NCI-H526 (cell line): ENCODE measurements around the gene TRAF2.
A peak's percentile ranks its signal among the peaks of the same experiment; 100 is the strongest.

Experiments used
- DNase-seq, 2 experiments: peaks; one replicate each; lab custom pipeline; 2025; lab: John Stamatoyannopoulos, UW

The TRAF2 gene

DNA sequence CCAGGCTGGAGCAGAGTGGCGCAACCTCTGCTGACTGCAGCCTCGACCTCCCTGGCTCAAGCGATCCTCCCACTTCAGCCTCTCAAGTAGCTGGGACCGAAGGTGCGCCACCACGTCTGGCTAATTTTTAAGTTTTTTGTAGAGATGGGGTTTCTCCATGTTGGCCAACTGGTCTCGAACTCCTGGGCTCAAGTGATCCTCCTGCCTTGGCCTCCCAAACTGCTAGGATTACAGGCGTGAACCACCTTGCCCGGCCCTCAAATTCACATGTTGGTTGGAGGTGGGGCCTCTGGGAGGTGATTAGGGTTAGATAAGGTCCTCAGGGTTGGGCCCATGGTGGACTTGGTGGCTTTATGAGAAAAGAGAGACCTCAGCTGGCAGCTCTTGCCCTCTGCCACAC, 75.8 kb downstream of the TRAF2 start:
- DNase-seq, result no peak

- DNase-seq, result no peak
Observed at GRCh38 chr9:136962701-136963248, 76.5 kb downstream of the TRAF2 start.

DNA sequence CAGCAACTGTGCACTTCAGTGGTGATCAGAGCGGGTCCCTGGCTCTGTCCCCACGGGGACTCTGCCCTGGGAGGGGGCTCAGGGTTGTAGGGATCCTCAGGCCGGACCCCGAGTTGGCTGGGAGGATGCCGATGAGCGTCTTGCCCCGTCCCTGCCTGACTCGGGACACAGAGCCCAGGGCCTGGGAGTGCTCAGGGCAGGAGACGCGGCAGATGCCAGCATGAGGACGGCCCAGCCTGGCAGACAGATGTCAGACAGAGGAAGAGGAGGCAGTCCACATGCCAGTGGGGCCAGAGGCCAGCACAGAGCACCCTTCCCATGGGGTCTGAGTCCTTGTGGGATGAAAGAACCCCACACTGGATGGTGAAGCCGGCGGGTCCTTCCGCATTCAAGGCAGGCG, 77.0 kb downstream of the TRAF2 start:
- DNase-seq, result no peak

DNA sequence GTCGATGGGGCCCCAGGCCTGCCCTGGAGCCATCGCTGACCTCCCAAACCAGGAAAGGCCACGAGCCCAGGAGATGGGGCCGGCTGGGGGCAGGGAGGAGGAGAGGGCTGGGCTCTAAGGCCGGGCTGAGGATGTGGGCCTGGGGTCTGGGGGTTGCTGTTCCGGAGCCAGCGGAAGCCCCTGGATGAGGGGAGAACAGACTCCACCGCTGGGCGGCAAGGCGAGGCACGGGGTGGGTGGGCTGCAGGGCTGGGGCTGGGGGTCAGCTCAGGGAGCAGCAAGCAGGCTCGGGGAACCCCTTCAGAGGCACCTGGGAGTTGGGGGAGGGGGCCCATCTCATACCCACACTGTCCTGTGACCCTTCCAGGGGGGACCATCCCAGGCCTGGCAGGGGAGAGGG, 77.4 kb downstream of the TRAF2 start:
- no peak for DNase-seq

DNA sequence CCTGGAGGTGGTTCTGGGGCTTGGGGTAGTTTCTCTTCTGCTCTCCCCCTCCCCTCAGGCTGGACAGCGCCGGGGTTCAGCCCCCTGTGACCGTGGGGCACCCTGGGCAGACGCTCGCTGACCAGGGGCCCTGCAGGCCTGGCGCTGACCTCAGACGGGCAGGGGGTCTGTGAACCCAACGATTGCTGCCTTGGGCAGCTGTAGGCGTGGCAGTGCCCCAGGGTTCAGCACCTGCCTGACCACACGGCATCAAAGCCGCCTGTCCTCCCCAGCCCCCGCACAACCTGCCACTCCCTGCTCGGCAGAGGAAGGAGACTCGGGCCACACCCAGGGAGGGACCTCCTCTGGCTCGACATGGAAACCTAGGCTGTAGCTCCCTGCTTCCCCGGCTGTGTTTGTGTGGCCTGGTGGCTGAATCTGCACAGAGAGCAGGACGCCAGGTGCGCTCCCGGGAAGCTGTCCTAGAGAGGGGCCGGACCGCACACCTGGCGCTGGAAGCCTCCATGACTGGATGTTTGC, 77.9 kb downstream of the TRAF2 start:
- DNase-seq, result peak in 1 of 2 experiments; percentile 47

- DNase-seq, result no peak
Observed at GRCh38 chr9:136964833-136965422, 78.6 kb downstream of the TRAF2 start.

DNA sequence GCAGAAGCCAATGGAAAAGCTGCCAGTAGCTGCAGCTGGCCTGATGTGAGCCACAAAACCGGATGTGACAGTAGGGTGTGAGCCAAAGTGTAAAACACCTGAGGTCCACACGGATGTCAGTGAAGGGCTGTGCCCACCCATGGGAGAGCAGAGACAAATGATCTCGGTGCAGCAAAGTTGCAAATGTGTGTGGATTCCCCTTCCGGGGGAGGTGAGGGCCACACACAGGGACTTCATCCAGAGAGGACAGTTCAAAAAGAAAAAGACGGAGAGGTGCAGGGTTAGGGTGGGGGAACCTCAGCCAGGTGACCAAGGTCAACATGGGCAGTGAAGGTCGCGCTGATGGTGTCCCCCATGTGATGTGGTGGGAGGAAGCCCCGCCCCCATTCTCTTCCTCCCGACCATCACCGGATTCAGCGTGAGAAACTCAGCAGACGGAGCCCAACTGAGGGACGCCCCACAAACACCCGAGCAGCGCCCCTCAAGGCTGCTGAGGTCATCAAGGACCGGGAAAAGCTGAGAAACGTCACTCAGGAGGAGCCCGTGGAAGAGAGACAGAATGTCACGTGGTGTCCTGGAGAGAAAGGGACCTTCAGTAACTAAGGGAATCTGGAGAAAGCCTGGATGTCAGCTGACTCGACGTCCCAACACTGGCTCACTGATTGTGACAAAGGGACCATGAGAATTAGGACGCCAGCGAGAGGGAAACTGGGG, 79.6 kb downstream of the TRAF2 start:
- DNase-seq, result no peak

GRCh38 chr9:136968333-136969127, 82.2 kb downstream of the TRAF2 start:
- no peak for DNase-seq

DNA sequence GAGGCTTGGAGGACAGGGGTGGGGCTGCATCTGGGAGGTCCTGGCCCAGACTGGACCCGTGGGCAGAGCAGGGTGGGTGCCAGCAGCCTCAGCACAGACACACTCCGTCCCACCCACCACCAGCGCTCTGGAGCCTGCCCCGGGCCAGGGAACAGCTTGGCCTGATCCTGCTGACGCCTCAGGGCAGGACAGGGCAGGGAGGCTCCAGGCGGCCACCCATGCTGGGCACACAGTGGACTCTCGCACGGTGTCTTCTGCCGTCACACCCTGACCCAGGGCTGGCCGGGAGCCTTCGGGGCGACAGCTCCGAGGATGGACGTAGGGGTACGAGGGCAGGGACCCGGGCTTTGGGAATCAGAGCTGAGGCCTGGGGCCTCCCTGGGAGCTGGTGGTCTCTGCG, 82.8 kb downstream of the TRAF2 start:
- DNase-seq, result no peak

DNA sequence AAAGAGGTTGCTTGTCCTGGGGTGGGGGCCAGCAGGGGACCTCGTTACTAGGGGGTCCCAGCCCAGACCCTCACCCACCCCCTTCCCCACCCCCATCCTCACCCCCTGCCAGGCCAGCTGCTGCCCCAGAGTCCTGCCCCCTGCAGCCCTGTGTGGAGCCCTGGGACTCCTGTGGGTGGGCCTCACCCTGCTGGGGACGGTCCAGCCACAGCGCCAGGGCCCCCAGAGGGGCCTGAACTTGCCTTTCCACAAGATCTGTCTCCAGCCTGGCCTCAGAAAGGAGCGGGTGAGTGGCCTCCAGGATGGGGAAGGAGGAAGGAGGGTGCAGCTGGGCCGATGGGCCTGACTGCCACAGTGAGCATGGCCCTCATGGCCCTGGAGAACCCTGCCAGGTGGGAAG, 83.5 kb downstream of the TRAF2 start:
- no peak for DNase-seq

DNA sequence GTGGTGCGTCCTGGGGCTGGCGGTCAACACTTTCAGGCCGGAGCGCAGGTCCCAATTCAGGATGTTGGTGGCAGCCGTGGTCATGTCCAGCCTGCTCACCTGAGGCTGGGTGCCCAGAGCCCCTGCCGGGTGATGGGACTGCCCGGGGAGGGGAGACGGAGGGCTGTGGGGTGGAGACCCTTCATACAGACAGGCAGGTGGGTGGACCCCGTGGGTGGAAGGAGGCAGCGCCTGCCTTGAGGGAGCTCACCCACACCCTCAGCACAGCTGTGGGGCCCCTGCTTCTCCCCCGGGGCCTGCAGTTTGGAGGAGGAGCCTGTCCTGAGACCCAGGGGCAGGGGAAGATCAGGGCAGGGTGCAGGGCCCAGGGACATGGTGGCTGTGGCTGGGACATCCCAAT, 84.0 kb downstream of the TRAF2 start:
- DNase-seq, result no peak

GRCh38 chr9:136971746-136972145, 85.4 kb downstream of the TRAF2 start:
- no peak for DNase-seq

DNA sequence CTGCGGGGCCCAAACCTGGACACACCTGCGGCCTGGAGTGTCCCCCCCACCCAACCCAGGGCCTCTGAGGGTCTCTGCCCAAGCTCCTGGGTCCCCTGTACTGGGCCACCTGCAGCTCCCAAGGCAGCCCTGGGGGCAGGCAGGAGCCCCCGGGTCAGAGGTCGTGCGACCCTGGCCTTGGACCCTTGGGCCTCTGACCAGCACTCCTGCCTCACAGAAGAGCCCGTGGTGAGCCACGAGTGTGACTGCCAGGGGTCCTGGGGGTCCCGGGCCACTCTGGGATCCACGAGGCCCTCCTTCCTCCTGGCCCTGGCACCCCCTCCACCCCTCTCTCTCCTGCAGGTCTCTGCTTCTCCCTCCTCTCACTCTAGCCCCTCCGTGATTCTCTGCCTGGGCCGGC, 86.0 kb downstream of the TRAF2 start:
- no peak for DNase-seq

- no peak for DNase-seq
Observed at GRCh38 chr9:136972743-136973142, 86.4 kb downstream of the TRAF2 start.

DNA sequence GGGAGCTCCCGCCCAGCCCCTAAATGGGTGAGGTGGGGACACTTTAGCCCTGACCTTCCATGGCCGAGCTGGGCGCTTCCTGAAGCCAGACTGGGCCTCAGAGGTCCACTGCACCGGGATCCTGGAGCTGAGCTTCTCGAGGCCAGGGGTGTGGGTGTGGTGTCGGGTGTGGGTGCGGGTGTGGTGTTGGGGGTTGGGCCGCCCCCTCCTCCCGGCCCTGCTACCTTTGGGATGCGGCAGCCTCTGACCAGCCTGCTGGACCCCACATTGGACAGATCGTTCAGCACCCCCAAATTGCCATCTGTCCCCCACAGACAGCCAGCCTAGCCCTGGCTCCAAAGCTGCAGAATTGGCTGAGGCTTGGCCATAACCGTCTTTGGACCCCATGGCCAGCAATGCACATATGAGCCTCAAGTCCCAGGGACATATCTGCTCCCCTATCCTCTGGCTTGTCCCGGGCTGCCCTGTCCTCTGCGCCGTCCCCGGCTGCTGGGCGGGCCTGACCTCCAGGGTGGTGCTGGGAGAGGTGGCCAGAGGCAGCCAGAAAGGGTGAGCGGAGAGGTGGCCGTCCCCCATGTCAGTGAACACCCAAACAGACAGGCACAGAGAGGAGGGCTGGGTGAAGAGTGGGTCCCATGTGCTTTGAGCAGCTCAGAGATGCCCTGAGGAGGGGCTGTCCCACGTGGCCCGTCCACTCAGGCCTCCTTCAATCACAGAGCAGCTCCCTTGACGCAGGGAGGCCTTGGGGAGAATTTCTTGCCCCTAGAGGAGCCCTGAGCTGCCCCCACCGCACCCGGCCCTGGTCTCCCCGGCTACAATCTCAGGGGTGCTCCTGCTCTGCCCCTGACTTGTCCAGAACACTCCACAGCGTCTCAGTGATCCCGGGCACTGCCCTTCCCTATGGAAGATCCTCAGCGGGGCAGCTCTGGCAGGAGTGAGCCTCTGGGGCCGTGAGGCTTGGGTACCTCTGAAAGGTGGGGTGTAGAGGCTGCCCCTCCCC, 87.6 kb downstream of the TRAF2 start:
- no peak for DNase-seq

DNA sequence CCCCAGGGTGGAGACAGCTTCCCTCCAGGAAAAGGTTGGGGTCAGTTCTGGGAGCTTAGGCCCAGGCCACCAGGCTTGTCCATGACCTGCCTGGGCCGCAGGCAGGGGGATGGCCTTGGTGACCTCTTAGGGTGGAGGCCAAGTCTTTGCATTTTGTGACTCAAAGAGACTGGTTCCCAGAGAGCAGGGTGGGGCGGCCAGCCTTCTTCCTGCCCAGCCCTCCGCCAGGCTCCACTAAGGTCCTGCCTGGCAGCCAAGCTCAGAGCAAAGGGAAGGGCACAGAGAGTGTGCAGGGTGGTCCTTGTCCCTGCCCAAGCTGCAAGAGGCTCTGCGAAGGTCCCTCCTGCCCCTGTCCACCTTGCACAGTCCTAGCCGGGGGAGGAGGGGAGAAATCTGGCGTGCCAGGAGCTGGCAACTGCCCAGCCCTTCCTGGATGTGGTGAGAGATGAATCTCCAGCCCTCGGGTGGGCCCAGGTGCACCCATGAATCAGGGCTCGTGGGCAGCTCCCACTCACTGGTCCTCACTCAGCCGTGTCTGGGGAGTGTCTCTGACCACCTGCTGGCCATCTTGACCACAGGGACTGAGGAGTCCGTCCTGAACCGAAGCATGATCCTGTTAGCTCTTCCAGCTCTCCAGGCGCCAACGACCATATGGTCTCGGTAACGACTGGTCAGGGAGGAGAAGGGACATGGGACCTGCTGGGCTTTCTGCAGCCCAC, 88.7 kb downstream of the TRAF2 start:
- no peak for DNase-seq

DNA sequence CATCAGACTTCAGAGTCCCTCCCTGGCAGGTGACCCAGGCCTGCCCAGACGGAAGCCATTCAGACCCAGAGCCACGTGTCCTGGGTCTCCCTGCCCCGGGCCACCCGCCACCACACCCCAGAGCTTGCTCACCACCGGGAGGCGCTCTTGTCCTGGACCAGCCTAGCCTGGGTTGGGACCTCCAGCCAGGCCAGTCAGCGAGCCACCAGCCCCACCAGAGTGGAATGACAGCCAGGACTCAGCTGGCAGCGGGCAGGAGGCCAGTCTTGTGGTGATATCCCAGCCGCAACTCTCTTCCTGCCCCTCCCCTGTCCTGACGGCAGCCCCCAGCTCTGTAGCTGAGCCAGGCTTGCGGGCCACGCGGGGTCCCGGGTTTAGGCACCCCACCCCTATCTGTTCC, 89.3 kb downstream of the TRAF2 start:
- DNase-seq, result no peak
